GM12878 (cell line): ENCODE data around the gene DYRK1B. TPM values are rescaled to one million over a fixed set of nuclear protein-coding genes. Genes with fewer than 3 reads are reported as not detected.

Source experiments
- ATAC-seq: fragments of 200-7000 bp; cut with Tn5 transposase; 3 replicates; pipeline ENCODE4 v1.9.1; 2020; ENCODE audit warnings: mild to moderate bottlenecking, moderate library complexity
- BruUV-seq: library from RNA; stranded (reverse); fragments of 400-500 nt; replicated peaks from 2 replicates; lab custom pipeline; 2021; lab: Mats Ljungman, UMichigan
- CTCF ChIA-PET: fragments of 300-600 bp; sonication (Branson Sonifier 250); formaldehyde crosslinking; extraction: SDS; loops from one replicate; lab custom pipeline; 2021; ENCODE audit warnings: inconsistent platforms; lab: Yijun Ruan, JAX
- POLR2A ChIA-PET: fragments of 350-600 bp; formaldehyde crosslinking; extraction: SDS; loops from one replicate; lab custom pipeline; 2021; ENCODE audit warnings: inconsistent platforms; lab: Charles Lee
- RAD21 ChIA-PET: fragments of 300-600 bp; sonication (Branson Sonifier 250); formaldehyde crosslinking; loops from one replicate; lab custom pipeline; 2023; ENCODE audit warnings: antibody characterized with exemption; ENCODE audit not compliant: unreplicated experiment; lab: Charles Lee
- SMC1A ChIA-PET: fragments of 300-600 bp; sonication (Branson Sonifier 250); formaldehyde crosslinking; loops from one replicate; lab custom pipeline; 2023; ENCODE audit not compliant: unreplicated experiment, uncharacterized antibody; lab: Charles Lee
- DNase-seq: peaks from one replicate; pipeline ENCODE4 v3.0.0-alpha.2; 2011; ENCODE audit warnings: low read depth, low spot score
- FAIRE-seq: peaks from 3 replicates; lab custom pipeline; 2011; peaks lifted over from hg19 to GRCh38; lab: Jason Lieb, UNC
- H2AFZ ChIP-seq: 2 replicates; pipeline ENCODE4 v1.6.0; 2011; ENCODE audit warnings: low read depth, low read length, control low read depth; ENCODE audit not compliant: control insufficient read depth
- H3K27ac ChIP-seq: 2 replicates; pipeline ENCODE4 v1.5.1; 2011; ENCODE audit warnings: control low read depth; ENCODE audit not compliant: control insufficient read depth, insufficient read depth
- H3K27me3 ChIP-seq, 2 experiments: replicated peaks in 1 of 2; 2 replicates each; pipeline versions ENCODE4 v1.6.0 to v1.6.1; 2011; ENCODE audit warnings: low read length in 1 of 2; ENCODE audit not compliant: control insufficient read depth in 2 of 2, insufficient read depth in 2 of 2
- H3K36me3 ChIP-seq, 2 experiments: 2 replicates each; pipeline ENCODE4 v1.5.1; 2011; ENCODE audit warnings: low read length in 1 of 2; ENCODE audit not compliant: control insufficient read depth in 2 of 2, insufficient read depth in 2 of 2
- H3K4me1 ChIP-seq: 2 replicates; pipeline ENCODE4 v1.6.1; 2011; ENCODE audit warnings: mild to moderate bottlenecking, low read length, moderate library complexity, mixed read lengths; ENCODE audit not compliant: control insufficient read depth, insufficient read depth
- H3K4me2 ChIP-seq: 2 replicates; pipeline ENCODE4 v1.6.0; 2011; ENCODE audit warnings: control low read depth; ENCODE audit not compliant: control insufficient read depth, insufficient read depth
- H3K4me3 ChIP-seq: fragments of 200-600 bp; sonication (generic); 2 replicates; pipeline ENCODE4 v1.5.1; 2016
- H3K79me2 ChIP-seq: 2 replicates; pipeline ENCODE4 v1.6.0; 2011; ENCODE audit warnings: low read length; ENCODE audit not compliant: control insufficient read depth, insufficient read depth
- H3K9ac ChIP-seq: 2 replicates; pipeline ENCODE4 v1.8.0; 2011; ENCODE audit warnings: low read length, control low read depth, mixed read lengths; ENCODE audit not compliant: control insufficient read depth, insufficient read depth
- H3K9me3 ChIP-seq: replicated peaks from 3 replicates; pipeline ENCODE4 v1.5.1; 2011; ENCODE audit warnings: mild to moderate bottlenecking, low read length; ENCODE audit not compliant: control insufficient read depth, insufficient read depth
- H4K20me1 ChIP-seq: 2 replicates; pipeline ENCODE4 v1.6.0; 2011; ENCODE audit not compliant: control insufficient read depth, insufficient read depth
- CREB1 ChIP-seq: IDR thresholded peaks from 2 replicates; pipeline ENCODE4 v1.6.1; 2012; ENCODE audit warnings: low read depth, mild to moderate bottlenecking, inconsistent platforms
- E2F4 ChIP-seq: IDR thresholded peaks from 2 replicates; pipeline ENCODE4 v1.6.1; 2012; ENCODE audit warnings: low read depth, low read length, improper control_type of control experiment
- HDAC2 ChIP-seq: fragments of 200-600 bp; sonication (generic); IDR thresholded peaks from 2 replicates; pipeline ENCODE4 v1.6.1; 2017
- HDGF ChIP-seq: fragments of 450-650 bp; IDR thresholded peaks from 2 replicates; pipeline ENCODE4 v1.6.1; 2016; ENCODE audit warnings: antibody characterized with exemption
- MTA3 ChIP-seq: IDR thresholded peaks from 2 replicates; pipeline ENCODE4 v1.6.1; 2012; ENCODE audit warnings: low read length, inconsistent platforms, borderline replicate concordance
- NBN ChIP-seq: fragments of 450-650 bp; IDR thresholded peaks from 2 replicates; pipeline ENCODE4 v1.6.1; 2016
- NFYA ChIP-seq: IDR thresholded peaks from 2 replicates; pipeline ENCODE4 v1.6.1; 2011; ENCODE audit warnings: low read depth, mild to moderate bottlenecking, low read length, improper control_type of control experiment, borderline replicate concordance
- NR2C2 ChIP-seq: IDR thresholded peaks from 2 replicates; pipeline ENCODE4 v1.6.1; 2011; ENCODE audit warnings: borderline replicate concordance, low read depth; ENCODE audit not compliant: control insufficient read depth, insufficient read length
- POLR2AphosphoS2 ChIP-seq: IDR thresholded peaks from 2 replicates; pipeline ENCODE4 v1.6.1; 2011; ENCODE audit warnings: low read depth, mild to moderate bottlenecking, low read length, improper control_type of control experiment, moderate library complexity
- RBBP5 ChIP-seq: fragments of 200-600 bp; sonication (generic); conservative IDR thresholded peaks from 2 replicates; pipeline ENCODE4 v1.6.1; 2016
- SIX5 ChIP-seq: IDR thresholded peaks from 2 replicates; pipeline ENCODE4 v1.6.1; 2011; ENCODE audit warnings: mild to moderate bottlenecking, low read depth, low read length, moderate library complexity; ENCODE audit not compliant: severe bottlenecking
- ZNF384 ChIP-seq: IDR thresholded peaks from 2 replicates; pipeline ENCODE4 v1.6.1; 2012; ENCODE audit warnings: low read depth, mild to moderate bottlenecking, low read length, improper control_type of control experiment, borderline replicate concordance
- WGBS: methylation state at CpG from one replicate; pipeline ENCODE4 v1.1.6; 2016; ENCODE audit warnings: low lambda C conversion rate; ENCODE audit not compliant: insufficient replicate concordance, insufficient coverage; ENCODE audit errors: missing lambda C conversion rate; 5-methylcytosine and 5-hydroxymethylcytosine counted together
- in situ Hi-C: fragments of 300-500 bp; cut with MboI; formaldehyde crosslinking; loops from 9 replicates; pipeline ENCODE4 v1.14.3; 2018; ENCODE audit warnings: mixed read lengths
- intact Hi-C: fragments of 100-400 bp; cut with micrococcal nuclease; formaldehyde crosslinking; loops from one replicate; pipeline ENCODE4 v1.14.2; 2022; ENCODE audit not compliant: unreplicated experiment
- polyA plus RNA-seq, 11 experiments: library from polyadenylated mRNA; depleted of rRNA in 4 of 11; unstranded in 6 of 11; stranded (reverse) in 5 of 11; fragments of >200 nt; fragmentation: Nextera tagmentation in 4 of 11; fragmentation: Illumina TruSeq in 1 of 11; extraction: Ambion mirVana in 4 of 11; extraction: Trizol in 1 of 11; gene quantifications; 1 replicate in 1 of 11; 2 replicates in 10 of 11; pipeline versions ENCODE4 v1.2.1 to v1.2.3, GENCODE V29; 2011 to 2016; ENCODE audit warnings: inconsistent platforms in 2 of 11, missing spikeins in 2 of 11, low read depth in 1 of 11
- total RNA-seq, 4 experiments: library from RNA; depleted of rRNA in 3 of 4; stranded (reverse); fragments of >200 nt in 3 of 4; fragmentation: Illumina TruSeq in 1 of 4; extraction: Trizol in 1 of 4; gene quantifications; 2 replicates each; pipeline versions ENCODE4 v1.2.1 to v1.2.3, GENCODE V29; 2013 to 2021
- TF ChIP-seq, protein P1 (sequence below), 3 experiments: IDR thresholded peaks in 2 of 3; conservative IDR thresholded peaks in 1 of 3; 2 replicates each; pipeline ENCODE4 v1.5.1; 2011; ENCODE audit warnings: low read depth in 3 of 3, low read length in 3 of 3, mild to moderate bottlenecking in 3 of 3, control low read depth in 2 of 3, moderate library complexity in 2 of 3, inconsistent platforms in 1 of 3, mixed read lengths in 1 of 3; ENCODE audit not compliant: control insufficient read depth in 2 of 3, insufficient read depth in 1 of 3; ENCODE audit errors: extremely low read depth in 1 of 3
- TF ChIP-seq, protein P2 (sequence below): fragments of 450-650 bp; IDR thresholded peaks from 2 replicates; pipeline ENCODE4 v1.6.1; 2017; ENCODE audit warnings: borderline replicate concordance
- TF ChIP-seq, protein P3 (sequence below): fragments of 450-650 bp; conservative IDR thresholded peaks from 2 replicates; pipeline ENCODE4 v1.6.1; 2017; ENCODE audit warnings: mild to moderate bottlenecking, moderate library complexity

Gene DYRK1B
- total and polyA plus RNA-seq, 10 of the 15 experiments (the other 5 are each of a cell fraction or from before 2014, with no cell fraction given) = 0.07 to 10.2 (median 3.4) TPM; not detected in 1

DNA sequence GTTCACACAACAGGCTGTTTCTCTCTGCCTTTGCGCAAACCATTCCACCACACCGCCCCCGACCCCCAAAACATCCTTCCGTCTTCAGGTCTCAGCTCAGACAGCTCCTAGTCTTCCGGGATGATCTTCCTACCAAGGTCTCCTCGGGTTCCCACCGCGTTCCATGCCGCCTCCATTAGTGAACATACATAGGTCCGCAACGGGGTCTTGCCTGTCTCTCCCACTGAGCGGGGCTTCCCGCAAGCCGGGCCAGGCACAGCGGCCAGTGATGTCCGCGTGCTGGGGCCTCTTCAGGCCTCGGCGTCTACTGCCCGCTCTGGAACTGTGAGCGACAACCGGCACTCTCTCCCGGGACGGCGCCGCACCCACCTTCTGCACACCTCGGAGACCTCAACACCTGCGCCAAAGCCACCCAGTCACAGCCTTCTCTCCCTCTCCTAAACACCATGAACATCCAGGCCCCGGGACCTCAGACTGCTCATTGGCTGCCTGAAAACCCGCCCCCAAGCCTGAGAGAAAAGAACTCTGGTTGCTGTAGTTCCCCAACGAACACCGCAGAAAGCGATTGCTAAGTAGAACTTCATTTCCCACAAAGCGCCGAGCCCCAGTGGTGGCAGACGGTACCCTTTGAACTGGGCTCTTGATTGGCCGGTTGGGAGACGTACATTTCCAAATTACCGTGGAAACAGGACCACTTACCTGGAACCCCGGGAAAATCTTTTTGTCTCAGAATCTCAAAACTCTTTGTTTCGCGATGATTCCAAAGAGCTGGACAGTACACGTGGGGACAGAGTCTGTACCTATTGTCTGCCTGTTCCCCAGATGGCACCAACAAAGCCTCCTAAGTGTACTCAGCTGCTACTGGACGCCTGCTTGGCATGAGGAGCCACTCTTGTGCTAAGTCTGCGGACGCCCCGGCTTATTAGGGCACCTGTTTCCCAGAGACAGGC is 9.5 kb downstream of the DYRK1B start:
- ChIA-PET CTCF (interaction anchor here (0.7 to 1.5 kb wide), 4 partner anchors 9 to 146 kb away, joined by 3 to 4 read pairs (median 4); partner anchors contain the start of genes DYRK1B and PSMC4), RAD21 (no interaction called here), POLR2A (interaction anchor here (0.6 to 2.1 kb wide), 3 partner anchors 9 to 964 kb away, joined by 3 to 10 read pairs (median 5); no protein-coding TSS in a partner anchor), SMC1A (interaction anchor here (0.8 kb wide), 1 partner anchor 20 kb away, joined by 3 read pairs; no protein-coding TSS in a partner anchor)
- H4K20me1 ChIP-seq = no peaks in the 10 kb centered on the region
- peaks cover 6% of the 10 kb centered on the region for H3K79me2 ChIP-seq
- ATAC-seq (peak; percentile 99), FAIRE-seq (peak; percentile 100), DNase-seq (peak; percentile 67)
- no peaks in the 10 kb centered on the region for H3K9me3 ChIP-seq
- H3K4me2 ChIP-seq = peak overlapping the region; percentile 93
- no peaks in the 10 kb centered on the region for H3K27me3 ChIP-seq
- 9% methylated on average over 47 of the region's 47 CpGs for WGBS
- in situ Hi-C loops (no loop called here), intact Hi-C loops (no loop called here)
- peak overlapping the region; percentile 86 for H2AFZ ChIP-seq
- peak overlapping the region; percentile 53 for H3K27ac ChIP-seq
- H3K36me3 ChIP-seq = peaks cover 6 to 7% of the 10 kb centered on the region in 2 experiments; a peak in 3 of 4 replicates
- BruUV-seq = TSS peak; percentile 77
- H3K9ac ChIP-seq = peak overlapping the region; percentile 80
- peak overlapping the region; percentile 81 for H3K4me3 ChIP-seq
- H3K4me1 ChIP-seq = peaks cover 17% of the 10 kb centered on the region
- TF ChIP-seq, protein P1, sequence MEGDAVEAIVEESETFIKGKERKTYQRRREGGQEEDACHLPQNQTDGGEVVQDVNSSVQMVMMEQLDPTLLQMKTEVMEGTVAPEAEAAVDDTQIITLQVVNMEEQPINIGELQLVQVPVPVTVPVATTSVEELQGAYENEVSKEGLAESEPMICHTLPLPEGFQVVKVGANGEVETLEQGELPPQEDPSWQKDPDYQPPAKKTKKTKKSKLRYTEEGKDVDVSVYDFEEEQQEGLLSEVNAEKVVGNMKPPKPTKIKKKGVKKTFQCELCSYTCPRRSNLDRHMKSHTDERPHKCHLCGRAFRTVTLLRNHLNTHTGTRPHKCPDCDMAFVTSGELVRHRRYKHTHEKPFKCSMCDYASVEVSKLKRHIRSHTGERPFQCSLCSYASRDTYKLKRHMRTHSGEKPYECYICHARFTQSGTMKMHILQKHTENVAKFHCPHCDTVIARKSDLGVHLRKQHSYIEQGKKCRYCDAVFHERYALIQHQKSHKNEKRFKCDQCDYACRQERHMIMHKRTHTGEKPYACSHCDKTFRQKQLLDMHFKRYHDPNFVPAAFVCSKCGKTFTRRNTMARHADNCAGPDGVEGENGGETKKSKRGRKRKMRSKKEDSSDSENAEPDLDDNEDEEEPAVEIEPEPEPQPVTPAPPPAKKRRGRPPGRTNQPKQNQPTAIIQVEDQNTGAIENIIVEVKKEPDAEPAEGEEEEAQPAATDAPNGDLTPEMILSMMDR (IDR thresholded peaks at IDR 0.05 in 2 of 3, conservative IDR thresholded peaks at IDR 0.05 in 1 of 3; ENCODE audit: control insufficient read depth in 2 of 3, extremely low read depth in 1 of 3, insufficient read depth in 1 of 3, low read depth in 3 of 3, low read length in 3 of 3) = no peak
- TF ChIP-seq ZNF384 (no peak), NFYA (no peak), CREB1 (peak; percentile 75; the same call in 1 of the 2 replicates), HDAC2 (no peak), NR2C2 (peak; percentile 60), RBBP5 (no peak), MTA3 (no peak), NBN (peak; percentile 51; the same call in 1 of the 2 replicates), SIX5 (peak; percentile 94), POLR2AphosphoS2 (peak; percentile 77; the same call in 1 of the 2 replicates), HDGF (peak; percentile 51; the same call in 1 of the 2 replicates), E2F4 (0 out of 2 replicates have a peak, but pooled peaks have one; percentile 13)
- TF ChIP-seq, protein P2, sequence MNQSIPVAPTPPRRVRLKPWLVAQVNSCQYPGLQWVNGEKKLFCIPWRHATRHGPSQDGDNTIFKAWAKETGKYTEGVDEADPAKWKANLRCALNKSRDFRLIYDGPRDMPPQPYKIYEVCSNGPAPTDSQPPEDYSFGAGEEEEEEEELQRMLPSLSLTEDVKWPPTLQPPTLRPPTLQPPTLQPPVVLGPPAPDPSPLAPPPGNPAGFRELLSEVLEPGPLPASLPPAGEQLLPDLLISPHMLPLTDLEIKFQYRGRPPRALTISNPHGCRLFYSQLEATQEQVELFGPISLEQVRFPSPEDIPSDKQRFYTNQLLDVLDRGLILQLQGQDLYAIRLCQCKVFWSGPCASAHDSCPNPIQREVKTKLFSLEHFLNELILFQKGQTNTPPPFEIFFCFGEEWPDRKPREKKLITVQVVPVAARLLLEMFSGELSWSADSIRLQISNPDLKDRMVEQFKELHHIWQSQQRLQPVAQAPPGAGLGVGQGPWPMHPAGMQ = no peak
- TF ChIP-seq, protein P3, sequence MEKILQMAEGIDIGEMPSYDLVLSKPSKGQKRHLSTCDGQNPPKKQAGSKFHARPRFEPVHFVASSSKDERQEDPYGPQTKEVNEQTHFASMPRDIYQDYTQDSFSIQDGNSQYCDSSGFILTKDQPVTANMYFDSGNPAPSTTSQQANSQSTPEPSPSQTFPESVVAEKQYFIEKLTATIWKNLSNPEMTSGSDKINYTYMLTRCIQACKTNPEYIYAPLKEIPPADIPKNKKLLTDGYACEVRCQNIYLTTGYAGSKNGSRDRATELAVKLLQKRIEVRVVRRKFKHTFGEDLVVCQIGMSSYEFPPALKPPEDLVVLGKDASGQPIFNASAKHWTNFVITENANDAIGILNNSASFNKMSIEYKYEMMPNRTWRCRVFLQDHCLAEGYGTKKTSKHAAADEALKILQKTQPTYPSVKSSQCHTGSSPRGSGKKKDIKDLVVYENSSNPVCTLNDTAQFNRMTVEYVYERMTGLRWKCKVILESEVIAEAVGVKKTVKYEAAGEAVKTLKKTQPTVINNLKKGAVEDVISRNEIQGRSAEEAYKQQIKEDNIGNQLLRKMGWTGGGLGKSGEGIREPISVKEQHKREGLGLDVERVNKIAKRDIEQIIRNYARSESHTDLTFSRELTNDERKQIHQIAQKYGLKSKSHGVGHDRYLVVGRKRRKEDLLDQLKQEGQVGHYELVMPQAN = peak; percentile 56; the same call in 1 of the 2 replicates
